Hematopoietic multipotent progenitor cell treated with erythropoietin and hydrocortisone succinate and interleukin-3 and kit ligand, for 6 days (in vitro differentiated cells): ENCODE data around the gene SDK1.

Experiments used
- DNase-seq: peaks from one replicate; pipeline ENCODE4 v3.0.0-alpha.2; 2015

SDK1 gene

DNA sequence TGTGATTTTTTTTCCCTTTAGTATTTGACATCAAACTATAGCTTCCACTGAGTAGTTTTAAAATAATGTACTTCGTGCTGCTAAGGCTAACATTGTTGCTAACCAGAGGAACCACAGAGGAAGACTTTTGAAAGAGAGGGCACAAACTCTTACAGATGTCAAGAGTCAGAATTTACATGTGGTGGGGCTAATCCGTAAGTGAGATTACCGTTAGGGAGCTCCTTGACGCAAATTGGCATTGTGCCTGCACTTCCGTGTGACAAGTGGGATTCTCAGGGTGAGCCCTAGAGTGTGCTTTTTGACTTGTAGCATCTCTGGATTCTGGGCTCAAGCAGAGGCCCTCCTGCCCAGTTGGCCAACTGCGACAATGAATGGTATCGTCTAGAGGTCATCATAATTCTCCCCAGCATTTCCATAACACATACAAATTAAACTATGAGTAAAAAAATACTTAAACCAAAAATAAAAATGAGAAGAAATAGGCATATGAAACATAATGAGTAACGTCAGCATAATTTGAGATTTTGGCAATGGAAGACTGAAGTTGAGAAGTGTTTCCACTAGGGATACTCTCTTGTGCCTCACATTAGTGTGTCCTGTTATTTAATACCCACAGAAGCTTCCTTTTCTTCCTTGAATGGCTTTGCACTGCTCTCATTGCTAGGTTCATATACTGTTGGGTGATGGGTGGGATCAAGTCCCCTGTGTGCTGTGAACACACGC lies 164.0 kb downstream of the SDK1 start:
- no peak for DNase-seq

DNA sequence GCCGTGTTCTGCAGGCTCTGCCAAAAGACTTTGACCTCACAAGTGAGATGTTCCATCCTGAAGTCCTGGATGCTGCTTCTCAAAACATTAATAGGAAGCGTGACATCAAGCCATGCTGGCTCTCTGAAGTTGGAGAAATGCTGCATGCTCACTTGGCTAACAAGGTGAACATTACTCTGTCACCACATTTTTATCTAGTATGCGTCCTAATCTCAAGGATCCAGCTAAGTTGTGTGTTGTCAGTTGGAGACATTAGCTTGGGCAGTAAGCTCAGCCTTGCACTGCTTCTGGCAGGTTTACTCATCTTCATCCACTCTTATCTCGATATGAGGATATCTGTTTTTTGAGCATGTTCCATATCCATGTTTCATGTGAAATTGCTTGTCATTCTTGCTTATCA lies 165.2 kb downstream of the SDK1 start:
- DNase-seq: no peak

DNA sequence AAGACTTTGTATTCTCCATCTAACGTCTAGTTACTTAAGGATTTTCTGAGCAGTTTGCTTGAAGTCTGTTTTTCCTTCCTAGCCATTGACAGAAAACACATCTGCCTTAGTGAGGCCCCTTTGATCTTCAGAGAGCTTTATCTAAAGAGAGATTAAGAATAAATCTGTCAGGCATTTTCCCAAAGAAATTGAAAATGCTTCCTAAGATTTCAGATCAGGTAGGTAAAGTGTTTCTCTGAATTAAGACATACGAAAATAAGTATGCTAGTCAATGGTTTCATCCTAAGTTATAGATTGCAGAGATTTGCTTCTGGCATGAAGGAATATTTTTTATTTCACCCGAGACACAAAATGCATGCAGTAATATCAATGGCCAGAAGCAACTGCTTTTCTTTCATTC lies 168.6 kb downstream of the SDK1 start:
- DNase-seq: no peak

DNA sequence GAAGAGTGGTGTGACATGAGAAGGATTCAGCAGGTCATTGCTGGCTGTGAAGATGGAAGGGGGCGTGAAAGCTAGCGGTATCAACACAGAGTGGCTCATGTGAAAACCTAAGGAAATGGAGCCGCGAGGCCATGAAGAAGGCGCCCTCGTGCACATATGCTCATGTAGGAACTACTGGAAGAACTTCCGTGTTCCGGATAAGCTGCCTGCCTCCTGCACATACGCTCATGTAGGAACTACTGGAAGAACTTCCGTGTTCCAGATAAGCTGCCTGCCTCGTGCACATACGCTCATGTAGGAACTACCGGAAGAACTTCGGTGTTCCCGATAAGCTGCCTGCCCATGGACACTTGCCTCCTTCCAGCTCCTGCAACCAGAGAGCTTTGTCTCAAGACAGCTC lies 179.1 kb downstream of the SDK1 start:
- no peak for DNase-seq

DNA sequence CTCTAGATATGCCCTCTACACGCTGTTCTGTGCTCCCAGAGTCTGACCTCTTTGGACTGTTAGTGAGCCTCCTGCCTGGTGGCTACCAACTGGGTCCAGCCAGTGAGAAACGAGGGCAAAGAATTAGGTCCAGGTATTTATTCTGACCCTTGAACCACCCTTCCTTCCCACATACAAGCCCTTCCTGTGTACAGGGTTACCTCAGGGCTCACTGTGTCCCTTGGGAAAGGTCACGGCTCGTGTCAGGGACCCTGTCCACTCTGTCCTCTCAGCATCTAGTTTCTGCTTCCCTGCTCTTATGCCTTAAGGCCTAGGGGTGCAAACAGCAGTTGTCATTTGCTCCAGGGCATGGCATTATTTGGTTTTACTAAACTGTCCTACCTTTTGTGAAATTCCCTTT lies 180.4 kb downstream of the SDK1 start:
- DNase-seq: no peak

DNA sequence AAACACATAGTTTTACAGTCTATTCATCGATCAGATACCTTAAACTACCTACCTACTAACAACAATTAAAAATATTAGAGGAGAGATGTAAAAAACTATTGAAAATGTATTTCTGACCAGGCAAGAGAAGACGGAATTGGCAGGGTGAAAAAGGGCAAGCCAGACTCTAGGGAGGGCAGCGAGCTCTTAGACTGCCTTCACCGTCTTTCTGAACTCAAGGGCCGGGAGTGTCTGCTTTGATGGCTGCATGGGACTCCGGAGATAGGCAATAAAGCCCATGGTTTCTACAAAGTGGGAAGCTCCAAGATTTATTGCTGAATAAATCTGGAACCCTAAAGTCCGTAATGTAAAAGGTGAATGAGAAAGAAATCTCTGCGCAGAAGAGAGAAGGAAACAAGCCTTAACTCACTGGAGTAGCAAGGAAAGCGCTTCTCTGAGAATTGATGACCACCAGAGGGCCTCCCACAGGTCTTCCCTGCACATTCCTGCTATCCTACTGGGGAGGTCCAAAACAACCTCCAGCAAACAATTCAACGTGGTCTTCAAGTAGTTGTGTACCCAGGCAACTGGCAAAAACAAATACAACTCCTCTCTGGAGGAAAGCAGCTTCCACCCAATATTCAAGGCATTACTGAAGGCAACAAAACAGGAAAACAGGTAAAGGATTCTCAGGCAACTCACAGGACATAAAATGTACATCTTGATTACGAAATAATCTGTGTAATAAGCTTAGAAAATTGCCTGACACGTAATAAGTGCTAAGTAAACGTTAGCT lies 181.3 kb downstream of the SDK1 start:
- peak; percentile 24 for DNase-seq

DNA sequence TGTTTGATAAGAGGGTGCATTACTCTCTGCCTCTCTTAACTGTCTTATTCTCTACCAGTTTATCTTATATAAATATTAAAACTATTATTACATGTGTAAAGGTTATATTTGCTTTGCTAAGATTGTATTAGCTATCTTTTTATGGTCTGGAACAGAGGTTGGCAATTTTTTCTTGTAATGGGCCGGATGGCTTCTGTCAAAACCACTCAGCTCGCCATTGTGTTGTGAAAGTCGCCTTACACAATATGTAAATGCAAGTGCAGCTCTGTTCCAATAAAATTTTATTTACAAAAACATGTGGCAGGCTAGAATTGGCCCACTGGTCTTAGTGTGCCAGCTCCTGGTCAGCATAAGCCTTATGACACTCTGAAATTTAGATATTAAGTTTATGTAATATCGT lies 185.8 kb downstream of the SDK1 start:
- DNase-seq: no peak

DNA sequence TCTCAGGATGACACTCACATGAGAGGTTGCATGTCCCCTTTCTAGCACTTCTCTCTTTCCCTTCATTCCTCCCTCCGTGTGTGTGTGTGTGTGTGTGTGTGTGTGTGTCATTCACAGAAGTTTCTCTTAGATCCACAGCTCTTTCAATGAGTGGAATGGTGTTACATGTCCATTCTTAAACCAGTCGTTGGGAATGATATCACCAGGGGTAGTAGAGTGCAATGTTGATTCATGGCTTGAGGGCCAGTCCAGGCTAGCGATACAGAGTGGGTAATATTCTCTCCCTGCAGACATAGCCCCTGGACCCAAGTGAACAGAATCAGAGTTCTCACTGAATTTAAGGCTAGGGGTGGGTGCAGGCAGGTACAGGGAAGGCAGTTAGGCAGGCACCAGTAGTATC lies 187.8 kb downstream of the SDK1 start:
- DNase-seq: no peak

DNA sequence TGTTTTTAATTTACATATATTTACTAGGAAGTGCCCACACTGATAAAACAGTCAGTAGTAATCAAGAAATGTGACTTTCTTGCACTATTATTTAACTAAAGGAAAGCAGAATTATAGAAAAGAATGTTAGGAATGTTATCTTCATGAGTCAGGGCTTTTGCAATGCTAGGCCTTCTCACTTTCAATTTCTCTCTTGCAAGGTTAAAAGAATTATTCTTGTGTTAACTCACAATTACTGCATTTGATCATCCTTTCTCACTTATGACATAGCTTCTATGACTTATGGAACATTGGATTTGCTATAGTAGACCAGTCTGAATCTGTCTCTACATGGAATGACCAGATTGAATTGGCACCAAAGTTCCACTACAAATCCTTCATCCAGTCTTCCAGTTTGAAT lies 192.4 kb downstream of the SDK1 start:
- DNase-seq: no peak

DNA sequence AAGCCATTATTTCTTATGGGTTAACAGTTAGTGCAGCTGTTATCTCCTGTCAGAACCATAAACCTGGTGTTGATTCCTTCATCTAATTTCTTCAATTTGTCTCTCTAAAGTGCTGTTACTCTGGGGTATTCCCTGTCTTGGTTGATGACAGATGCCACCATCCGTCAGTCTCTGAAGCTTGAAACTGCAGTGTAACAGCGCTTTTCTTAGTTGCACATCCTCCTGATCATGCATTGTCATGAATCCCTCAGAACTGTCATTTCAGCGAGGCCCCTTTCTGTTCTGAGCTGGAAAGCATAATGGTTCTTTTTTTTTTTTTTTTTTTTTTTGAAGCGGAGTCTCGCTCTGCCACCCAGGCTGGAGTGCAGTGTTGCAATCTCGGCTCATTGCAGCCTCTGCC lies 193.9 kb downstream of the SDK1 start:
- DNase-seq: no peak

DNA sequence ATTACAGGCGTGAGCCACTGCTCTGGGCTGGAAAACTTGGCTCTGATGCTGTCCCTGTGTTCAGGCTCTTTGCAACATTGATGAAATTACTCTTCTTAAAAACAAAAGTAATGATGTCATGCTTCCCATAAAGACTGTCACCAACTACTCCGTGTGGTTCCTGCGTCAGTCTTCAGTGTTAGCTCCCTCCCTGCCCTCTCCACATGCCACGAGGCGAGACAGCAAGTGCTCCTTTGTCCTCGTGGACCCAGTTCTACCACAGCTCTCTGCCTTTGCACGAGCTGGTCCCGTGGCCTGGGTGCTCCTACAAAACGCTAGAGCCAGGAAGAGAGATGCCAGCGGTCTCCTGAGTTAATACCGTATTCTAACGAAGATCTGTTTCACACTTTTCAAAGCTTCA lies 194.5 kb downstream of the SDK1 start:
- no peak for DNase-seq

DNA sequence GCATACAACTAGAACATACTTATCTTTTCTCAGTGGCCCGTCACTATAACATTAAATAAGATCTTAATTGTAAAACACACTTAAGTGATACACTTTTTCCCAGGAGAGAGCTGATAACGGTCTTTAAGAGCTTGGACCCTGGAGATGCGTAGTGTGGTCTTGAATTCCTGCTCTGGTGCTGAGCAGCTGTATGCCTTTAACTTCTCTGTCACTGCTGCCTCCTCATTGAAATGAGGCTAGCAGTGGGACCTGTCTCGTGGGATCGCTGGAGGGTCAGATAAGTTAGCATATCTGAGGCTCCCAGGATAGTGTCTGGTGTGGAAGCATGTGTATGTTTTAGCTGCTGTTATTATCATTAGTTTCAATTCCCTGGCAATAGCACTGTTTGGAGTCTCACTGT lies 194.9 kb downstream of the SDK1 start:
- no peak for DNase-seq

DNA sequence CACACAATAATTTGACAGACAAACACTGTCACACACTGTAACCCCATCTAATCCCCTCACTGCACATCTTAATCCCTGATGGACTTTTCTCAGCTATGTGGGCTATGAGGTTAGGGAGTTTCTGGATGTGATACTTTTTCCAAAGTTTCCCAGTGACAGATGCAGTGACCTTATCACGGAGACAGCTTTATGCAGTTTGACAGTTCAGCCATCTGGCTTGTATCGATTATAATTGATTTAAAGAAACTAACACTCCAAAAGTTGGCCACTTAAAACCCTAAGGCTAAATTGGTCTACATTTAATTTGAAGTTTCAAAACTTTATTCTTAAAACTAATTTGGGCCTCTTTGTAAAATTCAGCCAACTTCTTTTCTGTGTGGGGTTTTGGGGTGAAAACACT lies 196.7 kb downstream of the SDK1 start:
- no peak for DNase-seq

DNA sequence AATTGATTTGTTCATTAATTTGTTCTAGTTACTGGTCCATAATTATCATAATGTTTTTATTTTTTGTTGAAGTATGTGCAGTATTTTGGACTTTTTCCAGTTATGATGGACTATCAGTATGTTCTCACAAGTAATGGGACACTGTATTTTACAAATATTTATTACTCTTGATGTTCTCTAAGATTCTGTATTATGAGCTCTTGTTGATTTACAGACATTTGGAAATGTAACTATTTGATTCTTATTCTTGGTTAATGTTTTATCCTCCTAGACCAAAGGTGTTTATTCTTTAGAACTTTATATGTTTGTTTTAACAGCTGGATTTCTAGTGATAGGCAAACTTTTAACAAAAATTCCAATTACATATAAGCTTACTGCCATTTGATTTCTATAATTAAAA lies 200.6 kb downstream of the SDK1 start:
- DNase-seq: no peak

DNA sequence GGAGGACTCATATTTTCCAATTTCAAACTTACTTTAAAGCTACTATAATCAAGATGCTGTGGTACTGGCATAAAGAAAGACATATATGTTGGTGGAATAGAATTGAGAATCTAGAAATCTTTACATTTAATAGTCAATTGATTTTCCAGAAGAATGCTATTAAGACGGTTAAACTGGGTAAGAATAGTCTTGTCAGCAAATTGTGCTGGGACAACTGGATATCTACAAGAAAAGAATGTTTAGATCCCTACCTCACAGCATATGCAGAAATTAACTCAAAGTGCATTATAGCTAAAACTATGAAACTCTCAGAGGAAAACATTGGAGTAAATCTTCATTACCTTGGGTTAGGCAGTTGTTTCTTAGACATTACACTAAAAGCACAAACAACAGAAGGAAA lies 203.3 kb downstream of the SDK1 start:
- DNase-seq: no peak

DNA sequence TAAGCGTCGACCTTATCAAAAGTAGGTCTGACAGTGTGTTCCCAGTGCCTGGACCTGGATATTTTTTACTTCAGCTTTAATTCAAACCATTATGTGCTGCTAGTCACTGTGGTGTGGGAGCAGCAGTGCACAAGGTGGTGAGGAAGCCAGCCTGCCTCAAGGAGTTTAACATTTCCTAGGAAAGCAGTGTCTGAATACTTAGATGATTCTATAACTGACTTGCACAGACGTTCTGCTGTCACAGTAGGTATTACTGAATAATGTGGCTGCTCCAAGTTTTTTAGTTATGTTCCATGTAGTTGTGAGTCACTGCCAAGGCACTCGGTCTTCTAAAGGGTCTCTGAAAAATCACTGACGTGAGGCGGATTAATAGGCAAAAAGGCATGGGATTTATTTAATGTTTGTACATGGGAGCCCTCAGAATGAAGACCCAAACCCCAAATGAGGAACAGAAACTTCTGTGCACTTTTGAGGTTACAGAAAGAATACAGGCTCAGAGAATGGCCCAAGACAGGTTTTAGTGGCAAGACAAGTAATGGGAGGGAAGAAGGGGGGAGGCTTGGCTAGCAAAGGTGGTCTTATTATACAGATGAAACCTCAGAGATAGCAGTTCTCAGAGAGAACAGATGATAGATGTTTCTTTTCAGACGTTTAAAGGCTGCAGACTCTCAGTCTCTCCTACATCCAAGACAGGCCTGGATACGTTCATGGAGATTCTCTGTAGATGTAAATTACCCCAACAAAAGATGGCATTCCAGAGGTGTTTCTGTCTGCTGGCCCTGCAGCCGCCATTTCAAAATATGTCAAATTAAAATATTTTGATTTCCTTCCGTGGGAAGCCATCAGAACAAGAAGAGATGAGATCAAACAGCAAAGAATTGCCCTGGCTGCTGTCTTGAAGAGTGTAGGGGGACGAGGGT lies 209.3 kb downstream of the SDK1 start:
- DNase-seq: no peak

DNA sequence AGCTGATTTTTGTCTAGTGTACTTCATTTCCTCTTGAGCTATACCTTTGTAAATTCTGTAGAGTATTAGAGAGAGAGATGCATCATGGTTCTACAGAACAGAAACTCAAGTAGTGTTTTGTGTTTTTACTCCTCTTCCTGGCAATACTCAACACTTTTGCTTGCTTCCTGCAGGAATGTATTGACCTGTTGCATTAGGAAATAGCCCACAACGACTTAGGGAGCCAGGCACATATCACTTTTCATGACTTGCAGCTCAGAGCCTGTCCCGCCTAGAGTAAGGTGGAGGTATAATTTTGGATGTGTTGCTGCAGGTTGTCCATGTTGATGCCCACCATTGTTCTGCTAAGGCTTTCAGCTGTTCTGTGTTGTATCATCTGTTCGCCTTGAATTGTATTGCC lies 216.3 kb downstream of the SDK1 start:
- no peak for DNase-seq

DNA sequence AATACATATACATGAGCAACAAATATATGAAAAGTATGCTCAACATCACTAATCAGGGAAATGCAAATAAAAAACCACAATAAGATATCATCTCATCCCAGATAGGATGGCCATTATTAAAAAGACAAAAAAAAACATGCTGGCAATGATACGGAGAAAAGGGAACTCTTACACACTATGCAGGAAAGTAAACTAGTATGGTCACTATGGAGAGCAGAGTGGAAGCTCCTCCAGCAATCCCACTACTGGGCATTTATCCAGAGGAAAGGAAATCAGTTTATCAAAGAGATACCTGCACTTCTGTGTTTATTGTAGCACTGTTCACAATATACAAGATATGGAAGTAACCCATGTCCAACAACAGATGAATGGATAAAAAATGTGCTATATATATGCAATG lies 217.5 kb downstream of the SDK1 start:
- DNase-seq: no peak

DNA sequence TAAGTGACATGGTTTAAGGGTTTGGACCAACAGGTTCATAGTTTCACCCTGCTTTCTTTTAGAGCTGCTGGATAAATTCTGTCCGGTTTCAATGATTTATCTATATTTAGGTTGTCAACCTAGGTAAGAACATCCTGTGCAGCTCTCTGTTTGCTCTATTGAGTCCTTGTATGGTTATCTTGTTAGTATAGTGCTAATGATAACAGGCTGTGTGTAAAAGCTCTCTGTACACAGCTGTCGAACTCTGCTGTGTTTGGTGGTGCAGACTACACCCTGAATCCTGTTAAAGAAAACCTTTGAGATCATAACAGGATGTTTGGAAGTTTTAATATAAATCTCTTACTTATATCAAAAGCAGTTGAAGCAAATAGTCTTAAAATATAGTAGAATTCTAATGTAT lies 219.2 kb downstream of the SDK1 start:
- no peak for DNase-seq

DNA sequence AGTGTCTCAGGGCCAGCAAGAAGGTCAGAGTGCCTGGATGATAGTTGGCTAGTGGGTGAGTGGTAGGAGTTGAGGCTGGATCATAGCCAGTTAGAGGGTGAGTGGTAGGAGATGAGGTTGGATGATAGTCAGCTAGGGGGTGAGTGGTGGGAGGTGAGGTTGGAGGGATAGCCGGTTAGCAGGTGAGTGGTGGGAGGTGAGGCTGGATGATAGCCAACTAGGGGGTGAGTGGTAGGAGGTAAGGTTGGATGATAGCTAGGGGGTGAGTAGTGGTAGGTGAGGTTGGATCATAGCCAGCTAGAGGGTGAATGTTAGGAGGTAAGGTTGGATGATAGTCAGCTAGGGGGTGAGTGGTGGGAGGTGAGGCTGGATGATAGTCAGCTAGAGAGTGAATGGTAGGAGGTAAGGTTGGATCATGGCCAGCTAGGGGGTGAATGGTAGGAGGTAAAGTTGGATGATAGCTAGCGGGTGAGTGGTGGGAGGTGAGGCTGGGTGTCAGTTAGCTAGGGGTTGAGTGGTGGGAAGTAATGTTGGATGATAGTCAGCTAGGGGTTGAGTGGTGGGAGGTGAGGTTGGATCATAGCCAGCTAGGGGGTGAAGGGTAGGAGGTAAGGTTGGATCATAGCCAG lies 226.6 kb downstream of the SDK1 start:
- DNase-seq: no peak

DNA sequence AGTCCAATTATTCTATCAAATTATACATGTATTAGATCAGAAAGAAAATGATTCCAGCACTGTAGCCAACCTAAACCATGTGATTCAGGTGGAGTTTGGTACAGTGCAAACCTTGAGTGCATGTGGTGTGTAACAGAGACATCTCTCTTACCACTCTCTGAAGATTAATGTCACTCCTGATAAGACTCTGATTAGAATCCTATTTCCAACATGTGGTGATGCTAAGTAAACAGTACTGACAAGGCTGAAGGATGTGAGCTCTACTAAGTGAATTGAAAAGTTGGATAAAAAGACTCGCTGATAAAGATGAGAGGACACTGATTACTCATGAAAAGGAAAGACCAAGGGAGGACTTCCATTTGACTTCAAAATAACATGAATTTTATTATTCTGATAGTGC lies 232.0 kb downstream of the SDK1 start:
- DNase-seq: no peak

DNA sequence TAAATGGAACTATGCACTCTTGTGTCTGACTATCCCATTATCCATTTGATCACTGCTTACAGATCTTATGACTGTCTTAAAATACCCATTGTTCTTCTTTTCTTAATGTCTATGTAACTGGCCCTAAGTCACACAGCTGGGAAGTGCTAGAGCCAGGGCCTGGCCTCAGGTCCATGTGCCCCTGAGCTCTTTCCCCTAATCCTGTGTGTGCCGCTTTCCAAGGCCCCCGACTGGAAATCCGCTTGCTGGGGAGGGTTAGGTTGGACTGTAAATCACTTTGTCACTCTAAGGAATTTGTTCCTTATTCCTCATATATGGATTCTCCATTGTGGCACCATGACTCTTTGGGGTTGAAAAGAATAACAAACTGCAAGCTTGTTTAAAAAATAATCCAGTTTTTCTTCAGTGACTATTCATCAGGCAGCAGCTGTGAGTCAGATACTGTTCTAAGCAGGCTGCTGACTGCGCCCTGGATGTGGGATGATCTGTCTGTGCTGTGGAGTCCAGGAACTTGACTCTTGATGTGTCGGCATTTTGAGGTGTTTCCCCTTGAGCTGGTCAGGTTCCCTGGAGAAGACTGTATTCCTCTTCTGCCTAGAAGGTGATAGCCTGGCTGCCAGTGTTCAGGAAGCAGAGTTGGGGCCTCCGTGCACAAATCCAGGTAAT lies 236.3 kb downstream of the SDK1 start:
- DNase-seq: no peak

DNA sequence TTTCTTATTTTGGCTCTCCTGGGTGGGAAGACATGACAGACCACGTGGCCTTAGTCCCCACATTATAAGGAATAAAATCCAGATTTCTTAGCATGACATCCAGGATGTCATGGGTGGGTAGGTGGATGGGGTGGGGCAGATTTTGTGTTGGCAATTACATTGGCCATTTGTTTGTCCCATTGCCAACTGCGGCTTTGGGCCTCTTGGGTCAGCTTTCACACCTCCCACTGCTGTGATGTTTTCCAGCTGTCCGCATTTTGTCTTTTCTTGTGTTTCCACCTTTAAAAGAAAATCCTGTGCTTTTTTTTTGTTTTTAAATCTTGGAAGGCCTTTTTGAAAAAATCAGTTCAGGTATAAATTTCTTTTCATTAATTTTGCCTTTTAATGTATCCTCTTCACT lies 237.0 kb downstream of the SDK1 start:
- no peak for DNase-seq
